K562 (cell line): Measurements from ENCODE around the gene SULT2A1.
"Not testable (repeated sequence)": the region's sequence is repeated elsewhere in the genome, so short reads cannot be mapped to it uniquely, and the experiment has no call there.

ENCODE experiments used
- CTCF ChIP-seq, 3 experiments: IDR thresholded peaks in 2 of 3; conservative IDR thresholded peaks in 1 of 3; 2 replicates each; pipeline ENCODE4 v1.5.1; 2011 to 2012; ENCODE audit warnings: low read length in 3 of 3, mild to moderate bottlenecking in 3 of 3, control low read depth in 2 of 3, improper control_type of control experiment in 1 of 3, inconsistent platforms in 1 of 3, low read depth in 1 of 3, mixed read lengths in 1 of 3, moderate library complexity in 1 of 3; ENCODE audit not compliant: insufficient read depth in 2 of 3
- E2F6 ChIP-seq, 2 experiments: IDR thresholded peaks; 2 replicates each; pipeline ENCODE4 v1.6.1; 2011; ENCODE audit warnings: borderline replicate concordance in 1 of 2, control low read depth in 1 of 2, low read depth in 1 of 2, low read length in 1 of 2, mild to moderate bottlenecking in 1 of 2, mixed read lengths in 1 of 2, moderate library complexity in 1 of 2; ENCODE audit not compliant: insufficient read depth in 1 of 2, insufficient read length in 1 of 2, poor library complexity in 1 of 2, severe bottlenecking in 1 of 2; ENCODE audit errors: extremely low read depth in 1 of 2
- MAFF ChIP-seq: IDR thresholded peaks from 2 replicates; pipeline ENCODE4 v1.6.1; 2012; ENCODE audit warnings: low read length, improper control_type of control experiment
- MAFK ChIP-seq: IDR thresholded peaks from 2 replicates; pipeline ENCODE4 v1.6.1; 2011; ENCODE audit warnings: low read length, improper control_type of control experiment
- RAD21 ChIP-seq, 2 experiments: fragments of 250-450 bp in 1 of 2; fragments of 450-650 bp in 1 of 2; sonication (Bioruptor Pico) in 1 of 2; formaldehyde crosslinking in 1 of 2; IDR thresholded peaks in 1 of 2; conservative IDR thresholded peaks in 1 of 2; 2 replicates each; pipeline versions ENCODE4 v1.4.0 to v1.8.0; 2020 to 2022; ENCODE audit warnings: mild to moderate bottlenecking in 2 of 2, moderate library complexity in 1 of 2
- RCOR1 ChIP-seq, 2 experiments: IDR thresholded peaks; 2 replicates each; pipeline ENCODE4 v1.6.1; 2012; ENCODE audit warnings: low read depth in 2 of 2, low read length in 2 of 2, borderline replicate concordance in 1 of 2, improper control_type of control experiment in 1 of 2
- SIN3A ChIP-seq, 2 experiments: fragments of 150-350 bp in 1 of 2; IDR thresholded peaks; 2 replicates each; pipeline ENCODE4 v1.6.1; 2011 to 2016; ENCODE audit warnings: borderline replicate concordance in 2 of 2, low read depth in 2 of 2, low read length in 2 of 2, mild to moderate bottlenecking in 2 of 2, moderate library complexity in 2 of 2; ENCODE audit not compliant: control insufficient read depth in 1 of 2
- TEAD2 ChIP-seq: fragments of 450-650 bp; IDR thresholded peaks from 2 replicates; pipeline ENCODE4 v1.6.1; 2016; ENCODE audit warnings: missing genetic modification characterization, control low read depth, missing compliant biosample characterization
- ZNF263 ChIP-seq: sonication (generic); formaldehyde crosslinking; IDR thresholded peaks from 2 replicates; pipeline ENCODE4 v1.8.0; 2022; ENCODE audit warnings: mild to moderate bottlenecking, missing genetic modification reagents, borderline replicate concordance
- ZNF318 ChIP-seq, 2 experiments: fragments of 450-650 bp; IDR thresholded peaks; 2 replicates each; pipeline ENCODE4 v1.6.1; 2016; ENCODE audit warnings: mild to moderate bottlenecking in 2 of 2, borderline replicate concordance in 1 of 2, low read depth in 1 of 2, moderate library complexity in 1 of 2

- not testable (repeated sequence) for TF ChIP-seq MAFF; SIN3A (IDR thresholded peaks at IDR 0.05; ENCODE audit: borderline replicate concordance in 2 of 2, control insufficient read depth in 1 of 2, low read depth in 2 of 2, low read length in 2 of 2); RCOR1 (IDR thresholded peaks at IDR 0.05; ENCODE audit: borderline replicate concordance in 1 of 2, low read depth in 2 of 2, low read length in 2 of 2); ZNF318 (IDR thresholded peaks at IDR 0.05; ENCODE audit: borderline replicate concordance in 1 of 2, low read depth in 1 of 2); RAD21 (CRISPR knock-in tag; conservative IDR thresholded peaks at IDR 0.05 in 1 of 2, IDR thresholded peaks at IDR 0.05 in 1 of 2); MAFK; CTCF (IDR thresholded peaks at IDR 0.05 in 2 of 3, conservative IDR thresholded peaks at IDR 0.05 in 1 of 3; ENCODE audit: insufficient read depth in 2 of 3, low read depth in 1 of 3, low read length in 3 of 3); E2F6 (IDR thresholded peaks at IDR 0.05; ENCODE audit: borderline replicate concordance in 1 of 2, extremely low read depth in 1 of 2, insufficient read depth in 1 of 2, insufficient read length in 1 of 2, low read depth in 1 of 2, low read length in 1 of 2, poor library complexity in 1 of 2, severe bottlenecking in 1 of 2); ZNF263 (CRISPR knock-in tag); TEAD2 (tag)
Observed at GRCh38 chr19:47920107-47920506, 34.0 kb upstream of the SULT2A1 start.
